Measurements from ENCODE around the gene PLEKHO1.
"Not testable (repeated sequence)": the region's sequence is repeated elsewhere in the genome, so short reads cannot be mapped to it uniquely, and the experiment has no call there.

Gene PLEKHO1, protein sequence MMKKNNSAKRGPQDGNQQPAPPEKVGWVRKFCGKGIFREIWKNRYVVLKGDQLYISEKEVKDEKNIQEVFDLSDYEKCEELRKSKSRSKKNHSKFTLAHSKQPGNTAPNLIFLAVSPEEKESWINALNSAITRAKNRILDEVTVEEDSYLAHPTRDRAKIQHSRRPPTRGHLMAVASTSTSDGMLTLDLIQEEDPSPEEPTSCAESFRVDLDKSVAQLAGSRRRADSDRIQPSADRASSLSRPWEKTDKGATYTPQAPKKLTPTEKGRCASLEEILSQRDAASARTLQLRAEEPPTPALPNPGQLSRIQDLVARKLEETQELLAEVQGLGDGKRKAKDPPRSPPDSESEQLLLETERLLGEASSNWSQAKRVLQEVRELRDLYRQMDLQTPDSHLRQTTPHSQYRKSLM

DNA sequence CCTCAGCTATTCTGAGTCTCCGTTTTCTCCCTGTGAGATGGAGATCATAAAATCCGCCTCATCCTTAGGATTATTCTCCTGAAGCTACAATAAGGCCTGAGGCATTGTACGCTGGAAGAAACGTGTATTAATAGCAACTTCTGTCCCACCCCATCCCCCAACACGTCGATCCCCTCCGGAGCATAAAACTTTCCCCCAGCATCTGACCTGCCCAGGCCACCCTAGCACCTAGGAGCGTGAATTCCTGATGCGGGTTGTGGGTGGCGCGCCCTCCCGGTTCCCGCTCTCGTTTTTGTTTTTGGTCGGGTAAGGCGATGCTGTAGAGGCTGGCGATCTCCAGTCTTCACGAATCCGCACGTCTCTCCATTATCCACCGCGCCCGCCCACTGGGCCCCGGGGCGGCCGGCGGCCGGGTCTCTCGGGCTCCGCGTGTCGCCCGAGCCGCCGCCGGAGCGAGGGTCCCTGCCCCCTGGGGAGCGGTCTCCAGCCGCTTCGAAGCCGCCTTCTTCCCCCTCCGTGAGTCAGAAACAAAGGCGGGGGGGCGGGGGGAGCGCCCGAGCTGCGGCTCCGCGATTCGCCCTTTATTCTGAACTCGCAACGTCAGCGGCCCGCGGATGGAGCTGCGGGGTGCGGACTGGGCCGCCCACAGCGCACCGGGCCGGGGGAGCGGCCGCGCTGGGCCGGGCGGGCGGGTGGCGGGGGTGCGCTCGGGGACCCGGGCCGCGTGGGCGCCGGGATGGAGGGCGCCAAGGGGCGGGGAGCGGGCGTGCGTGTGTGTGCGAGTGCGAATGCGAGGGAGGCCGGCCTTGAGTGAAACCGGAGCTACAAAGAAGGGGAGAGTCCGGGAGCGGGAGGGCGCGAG is at the start of gene PLEKHO1:
TSS of gene PLEKHO1 (plus strand) at position 646 of the 862 bp plus-strand sequence. CDS start 342 bp downstream, outside the sequence.
- DNase-seq = peak; percentile 67

DNA sequence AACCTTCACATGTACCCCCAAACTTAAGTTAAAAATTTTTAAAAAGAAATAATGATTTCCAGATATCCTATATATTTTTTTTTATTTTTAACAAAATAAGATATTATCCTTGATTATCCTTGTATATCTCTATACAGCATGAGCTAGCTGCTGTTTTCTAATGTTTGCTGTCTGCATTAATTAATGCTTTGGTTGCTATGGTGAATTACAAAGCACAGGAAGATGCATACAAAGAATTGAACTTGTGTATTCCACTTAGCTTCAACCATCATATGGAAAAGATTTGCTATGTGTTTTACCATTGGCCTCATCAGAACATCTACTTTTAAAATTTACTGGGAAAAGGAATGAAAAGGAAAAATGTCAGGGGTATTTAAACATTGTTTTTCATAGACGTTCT is 46.7 kb upstream of the PLEKHO1 start:
- no peak for DNase-seq

DNA sequence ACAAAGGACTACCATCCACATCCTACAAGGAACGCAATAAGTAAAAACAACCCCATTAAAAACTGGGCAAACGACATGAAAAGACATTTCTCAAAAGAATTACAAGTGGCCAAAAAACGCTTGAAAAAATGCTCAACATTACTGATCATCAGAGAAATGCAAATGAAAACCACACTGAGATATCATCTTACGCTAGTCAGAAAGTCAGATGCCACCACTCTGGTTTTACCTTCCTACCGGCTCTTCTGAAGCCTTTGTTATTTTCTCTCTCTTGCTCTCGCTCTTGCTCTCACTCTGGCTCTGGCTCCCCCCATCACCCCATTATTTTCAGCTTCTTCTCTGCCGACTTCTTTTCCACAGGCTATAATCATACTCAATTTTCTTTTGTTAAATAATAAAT is 43.4 kb upstream of the PLEKHO1 start:
- DNase-seq = no peak

DNA sequence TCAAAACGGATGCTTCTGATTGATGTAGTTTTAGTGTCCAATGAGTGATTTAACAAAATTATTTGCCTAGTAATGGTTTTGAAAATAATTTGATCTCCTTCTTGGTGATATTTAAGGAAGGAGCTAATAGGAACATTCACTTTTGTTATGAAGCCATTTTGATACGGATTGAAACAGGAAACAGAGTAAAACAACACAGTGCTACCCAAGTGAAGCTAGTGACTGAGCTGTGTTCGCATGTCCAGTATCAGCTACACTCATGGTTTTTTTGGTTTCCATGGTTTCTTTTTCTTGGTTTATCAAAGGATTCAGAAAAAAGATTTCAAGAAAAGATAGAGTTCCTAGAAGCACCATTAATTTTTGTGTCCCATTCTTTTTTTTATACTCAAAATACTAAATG is 40.1 kb upstream of the PLEKHO1 start:
- no peak for DNase-seq

DNA sequence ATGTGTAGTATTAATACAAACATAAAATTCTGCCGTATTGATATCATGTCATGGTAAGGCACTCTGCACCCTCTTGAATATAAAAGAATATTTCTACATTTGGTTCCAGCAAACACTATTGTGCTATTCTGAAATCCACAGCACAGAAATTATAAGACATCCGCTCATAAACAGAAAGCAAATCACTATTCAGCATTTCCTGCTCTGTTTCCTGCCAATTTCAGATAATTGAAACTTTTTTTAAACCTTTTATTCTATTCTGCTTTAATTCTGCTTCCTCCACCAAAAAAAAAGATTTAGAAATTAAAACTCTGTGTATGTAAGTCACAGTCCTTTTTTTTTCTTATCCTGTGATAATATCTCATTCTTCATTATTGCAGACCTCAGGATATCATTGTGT is 39.6 kb upstream of the PLEKHO1 start:
- no peak for DNase-seq

DNA sequence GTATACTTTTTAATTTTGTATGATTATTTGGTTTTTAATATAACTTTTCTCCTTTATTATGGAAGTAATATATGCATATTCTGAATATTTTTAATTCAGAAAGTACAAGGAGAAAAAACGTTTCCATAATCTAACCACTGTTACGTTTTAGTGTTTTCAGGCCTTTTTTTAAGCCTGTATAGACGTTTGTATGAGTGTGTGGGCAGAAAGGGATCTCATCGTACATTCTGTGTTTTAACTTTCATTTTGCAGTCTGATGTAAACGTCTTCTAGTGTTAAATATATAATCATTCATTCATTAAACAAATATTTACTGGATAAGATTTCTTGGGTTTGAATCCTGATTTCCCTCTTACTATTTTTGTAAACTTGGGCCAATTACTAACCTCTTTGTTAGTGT is 38.0 kb upstream of the PLEKHO1 start:
- no peak for DNase-seq

DNA sequence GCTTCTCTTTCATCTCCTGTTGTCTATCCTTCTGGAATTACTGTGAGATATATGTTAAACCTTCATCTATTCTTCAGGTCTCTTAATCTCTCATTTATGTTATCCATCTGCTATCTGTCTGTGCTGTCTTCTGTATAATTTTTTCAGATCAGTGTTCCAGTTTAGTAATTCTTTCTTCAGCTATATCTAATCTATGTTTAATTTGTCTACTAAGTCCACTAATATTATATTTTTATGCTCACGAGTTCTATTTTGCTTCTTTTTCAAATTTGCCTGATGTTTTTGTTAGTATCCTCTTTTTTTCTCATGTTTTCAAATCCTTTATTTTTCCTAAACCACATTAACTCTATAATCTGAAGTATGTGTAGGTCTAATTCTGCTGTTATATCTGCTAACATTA is 34.6 kb upstream of the PLEKHO1 start:
- no peak for DNase-seq

DNA sequence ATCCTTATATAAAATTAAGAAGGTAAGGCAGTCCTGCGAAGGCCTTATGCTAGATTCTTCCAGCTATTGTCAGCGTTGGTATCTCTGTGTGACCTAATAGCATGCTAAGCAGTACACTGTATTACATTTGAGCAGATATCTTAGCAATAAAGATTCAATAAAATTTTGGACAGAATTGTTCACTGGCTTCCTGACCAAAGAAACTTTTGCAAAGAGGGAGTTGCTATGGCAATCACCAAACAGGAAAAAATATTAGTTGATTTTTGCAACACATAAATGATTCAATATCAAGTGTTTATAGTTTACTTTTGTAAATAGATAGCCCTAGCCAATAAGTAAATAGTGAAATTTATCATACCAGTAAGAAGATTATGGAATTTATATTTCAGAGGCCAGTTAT is 31.0 kb upstream of the PLEKHO1 start:
- DNase-seq = no peak

DNA sequence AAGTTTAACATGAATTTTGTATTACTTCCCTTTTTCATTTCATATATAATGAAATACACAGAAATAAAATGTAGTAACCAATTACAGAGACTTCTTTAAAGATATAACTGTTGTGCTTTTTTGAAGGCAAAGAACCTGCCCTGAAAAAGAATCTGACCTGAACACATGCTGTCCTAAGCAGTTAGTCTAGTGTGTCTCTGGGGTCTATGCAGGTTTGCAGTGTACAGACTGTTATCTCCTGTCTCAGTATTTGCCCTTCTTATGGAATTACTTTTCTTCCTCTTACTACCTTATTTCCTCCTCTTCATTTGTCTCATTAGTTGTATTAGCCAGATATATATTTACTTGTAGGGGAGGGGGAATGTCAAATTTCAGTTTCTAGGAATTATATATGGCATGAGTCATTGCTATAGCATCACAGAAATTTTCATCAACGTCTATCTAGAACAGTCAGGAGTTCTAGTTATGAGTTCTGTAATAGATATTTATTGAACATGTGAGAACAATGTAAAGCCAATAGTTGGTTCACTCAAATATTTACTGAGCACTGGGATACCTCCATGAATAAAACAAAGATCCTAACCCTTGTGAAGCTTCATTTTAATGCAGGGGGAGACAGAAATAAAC is 28.4 kb upstream of the PLEKHO1 start:
- DNase-seq = no peak

DNA sequence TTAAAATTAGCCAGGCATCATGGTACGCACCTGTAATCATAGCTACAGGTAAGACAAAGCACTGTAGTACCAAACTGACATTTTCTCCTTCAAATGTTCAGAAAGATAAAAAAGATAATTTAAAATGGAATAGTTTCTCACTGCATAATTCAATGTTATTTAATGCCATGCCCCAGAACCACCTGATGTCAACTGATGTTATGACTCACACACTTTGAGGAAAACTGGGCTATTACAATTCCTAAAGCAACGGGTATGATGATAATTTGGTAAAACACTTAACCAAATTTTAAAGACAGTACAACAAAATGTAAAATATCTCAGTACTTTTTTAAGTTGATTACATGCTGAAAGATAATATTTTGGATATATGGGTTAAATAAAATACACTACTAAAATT is 22.9 kb upstream of the PLEKHO1 start:
- no peak for DNase-seq

DNA sequence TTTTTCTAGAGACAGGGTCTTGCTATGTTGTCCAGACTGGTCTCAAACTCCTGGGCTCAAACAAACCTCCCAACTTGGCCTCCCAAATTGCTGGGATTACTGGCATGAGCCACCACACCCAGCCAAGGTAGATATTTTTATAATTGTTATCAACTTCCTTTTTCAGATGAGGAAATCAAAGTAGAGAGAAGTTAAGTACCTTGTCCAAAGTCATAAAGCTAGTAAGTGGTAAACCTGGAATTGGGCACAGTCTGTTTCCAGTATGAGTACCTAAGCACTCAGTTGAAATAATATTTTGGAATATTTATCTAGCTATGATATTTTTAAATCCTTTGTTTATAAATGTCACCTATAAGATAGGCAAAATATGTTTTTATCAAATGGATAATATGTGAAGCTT is 22.3 kb upstream of the PLEKHO1 start:
- DNase-seq = no peak

DNA sequence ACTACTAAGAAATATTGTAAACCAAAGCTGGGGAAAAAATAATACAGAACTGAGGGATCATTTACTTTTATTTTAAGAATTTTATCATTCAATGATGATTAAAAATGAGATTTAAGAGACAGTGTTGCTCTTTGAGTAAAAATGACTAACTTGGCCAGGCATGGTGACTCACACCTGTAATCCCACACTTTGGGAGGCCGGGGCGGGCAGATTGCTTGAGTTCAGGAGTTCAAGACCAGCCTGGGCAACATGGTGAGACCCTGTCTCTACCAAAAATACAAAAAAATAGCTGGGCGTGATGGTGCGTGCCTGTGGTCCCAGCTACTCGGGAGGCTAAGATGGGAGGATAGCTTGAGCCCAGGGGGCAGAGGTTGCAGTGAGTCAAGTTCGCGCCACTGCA is 21.8 kb upstream of the PLEKHO1 start:
- no peak for DNase-seq

DNA sequence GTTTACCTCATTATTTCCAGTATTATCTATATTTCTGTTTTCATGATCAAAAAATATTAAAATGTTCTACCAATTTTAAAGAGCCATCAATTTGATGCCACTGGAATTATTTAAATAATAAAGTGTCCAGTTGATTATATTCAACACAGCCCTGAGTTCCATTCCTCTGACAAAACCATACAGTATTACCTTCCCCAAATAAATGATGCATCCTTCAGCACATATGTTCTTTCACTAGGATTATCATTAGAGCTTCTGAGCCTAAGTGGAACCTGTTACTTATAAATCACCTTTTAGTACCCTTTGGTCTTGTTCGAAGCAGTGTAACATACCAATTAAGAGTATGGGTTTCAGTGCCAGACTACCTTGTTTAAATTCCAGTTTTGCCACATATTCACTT is 17.3 kb upstream of the PLEKHO1 start:
- DNase-seq = no peak

DNA sequence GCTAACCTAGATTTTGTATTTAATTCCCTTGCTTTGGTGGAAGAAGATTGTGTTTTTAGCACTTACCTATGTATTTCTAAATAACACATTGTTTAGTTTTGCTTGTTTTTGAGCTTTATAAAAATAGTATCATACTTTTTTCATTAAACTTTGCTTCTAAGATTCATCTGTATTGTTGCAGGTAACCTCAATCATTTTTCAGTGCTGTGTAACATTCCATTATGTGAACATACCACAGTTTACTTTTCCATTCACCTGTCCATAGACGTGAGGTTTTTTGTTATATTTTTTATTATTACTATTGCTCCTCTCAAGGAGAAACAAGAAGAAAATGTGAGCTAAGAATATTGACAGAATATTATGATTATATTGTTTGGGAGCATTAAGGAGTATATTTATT is 15.2 kb upstream of the PLEKHO1 start:
- no peak for DNase-seq

DNA sequence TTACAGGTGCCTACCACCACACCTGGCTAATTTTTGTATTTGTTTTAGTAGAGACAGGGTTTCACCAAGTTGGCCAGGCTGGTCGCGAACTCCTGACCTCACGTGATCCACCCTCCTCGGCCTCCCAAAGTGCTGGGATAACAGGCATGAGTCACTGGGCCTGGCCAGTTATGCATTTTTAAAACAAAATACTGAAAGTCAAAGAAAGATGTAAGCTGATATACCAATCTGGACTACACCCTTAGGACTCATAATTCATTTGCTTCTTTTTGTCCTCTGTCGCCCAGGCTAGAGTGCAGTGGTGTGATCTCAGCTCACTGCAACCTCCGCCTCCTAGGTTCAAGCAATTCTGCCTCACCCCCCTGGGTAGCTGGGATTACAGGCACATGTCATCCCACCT is 14.3 kb upstream of the PLEKHO1 start:
- DNase-seq = not testable (repeated sequence)

DNA sequence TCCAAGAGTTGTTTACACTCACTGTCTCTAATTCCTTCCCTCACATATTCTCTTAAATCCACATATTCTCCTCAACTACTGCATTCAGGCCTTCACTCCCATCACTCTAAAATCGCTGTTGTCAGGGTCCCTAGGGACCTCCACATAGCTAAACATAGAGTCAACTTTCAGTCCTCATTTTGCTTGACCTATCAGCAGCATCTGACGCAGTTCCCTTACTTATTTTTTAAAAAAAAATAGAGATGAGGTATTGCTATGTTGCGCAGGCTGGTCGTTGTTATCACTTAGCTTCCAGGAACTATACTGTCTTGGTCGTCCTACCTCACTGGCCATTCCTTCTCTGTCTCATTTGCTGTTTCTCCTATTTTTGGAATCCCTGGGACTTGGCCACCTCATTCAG is 11.7 kb upstream of the PLEKHO1 start:
- DNase-seq = no peak

DNA sequence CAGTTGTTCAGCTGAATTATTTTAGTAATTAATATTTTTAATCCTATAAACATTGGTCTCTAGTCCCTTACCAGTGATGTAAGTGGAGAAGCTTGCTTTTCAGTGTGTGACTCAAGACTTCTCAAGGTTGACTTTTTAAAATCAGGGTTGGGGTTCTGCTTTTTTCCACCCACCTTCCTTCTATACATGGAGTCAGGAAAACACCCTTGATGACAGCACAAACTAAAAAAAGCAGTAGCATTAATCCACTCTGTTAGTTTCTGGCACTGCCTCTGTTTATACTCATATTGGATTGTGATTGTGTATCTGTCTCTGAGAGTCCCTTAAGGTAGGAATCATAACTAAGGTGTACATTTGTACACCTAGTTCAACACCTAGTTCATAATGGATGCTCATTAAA is 8.3 kb upstream of the PLEKHO1 start:
- DNase-seq = no peak

DNA sequence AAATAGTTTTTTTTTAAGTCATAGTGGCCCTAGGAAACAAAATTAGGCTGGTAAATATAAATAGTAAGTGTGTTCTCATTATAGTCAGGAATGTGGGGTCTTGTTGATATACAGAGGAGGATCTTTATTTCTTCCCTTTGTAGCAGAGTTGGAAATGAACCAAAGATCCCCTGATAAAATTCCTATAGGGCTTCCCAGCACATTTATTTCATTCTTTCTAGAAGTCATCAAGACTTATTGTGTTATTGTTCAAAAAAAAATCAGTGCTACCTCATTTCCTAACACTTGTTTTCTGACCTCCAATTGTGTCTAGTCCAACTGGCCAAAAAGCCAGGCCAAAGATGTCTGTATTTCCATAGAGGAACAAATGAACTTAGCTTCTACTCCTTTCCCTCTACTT is 7.6 kb upstream of the PLEKHO1 start:
- no peak for DNase-seq

DNA sequence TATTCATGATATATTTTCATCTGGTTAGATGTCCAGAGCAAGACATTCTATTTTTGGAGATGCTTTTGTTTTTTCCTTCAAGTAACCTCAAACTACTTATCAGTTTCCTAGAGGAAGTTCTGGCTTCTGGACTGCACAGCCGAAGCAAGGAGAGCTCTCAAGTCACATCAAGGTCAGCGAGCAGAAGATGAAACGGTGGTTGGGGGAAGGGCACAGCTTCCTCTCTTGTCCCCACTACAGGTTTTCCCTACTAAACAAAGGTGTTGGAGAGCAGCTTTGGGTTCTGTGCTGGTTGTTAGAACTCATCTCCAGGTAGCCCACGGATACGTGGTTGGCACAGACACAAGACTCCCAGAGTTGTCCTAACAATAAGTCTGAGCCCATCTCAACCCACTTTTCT is 5.1 kb upstream of the PLEKHO1 start:
- no peak for DNase-seq

DNA sequence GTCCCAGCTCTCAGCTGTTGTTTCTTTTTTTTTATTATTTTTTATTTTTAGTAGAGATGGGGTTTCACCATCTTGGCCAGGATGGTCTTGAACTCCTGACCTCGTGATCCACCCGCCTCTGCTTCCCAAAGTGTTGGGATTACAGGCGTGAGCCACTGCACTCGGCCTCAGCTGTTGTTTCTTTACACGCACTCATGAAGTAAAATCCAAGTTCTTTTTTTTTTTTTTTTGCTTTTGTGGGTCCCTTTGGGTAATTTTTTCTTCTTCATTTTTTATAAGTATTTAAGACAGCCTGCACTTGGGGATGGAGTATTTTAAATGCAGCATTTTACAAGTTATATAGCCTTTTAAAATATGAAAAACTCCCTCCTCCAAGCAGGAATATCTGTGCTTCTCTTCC is 3.7 kb upstream of the PLEKHO1 start:
- not testable (repeated sequence) for DNase-seq

DNA sequence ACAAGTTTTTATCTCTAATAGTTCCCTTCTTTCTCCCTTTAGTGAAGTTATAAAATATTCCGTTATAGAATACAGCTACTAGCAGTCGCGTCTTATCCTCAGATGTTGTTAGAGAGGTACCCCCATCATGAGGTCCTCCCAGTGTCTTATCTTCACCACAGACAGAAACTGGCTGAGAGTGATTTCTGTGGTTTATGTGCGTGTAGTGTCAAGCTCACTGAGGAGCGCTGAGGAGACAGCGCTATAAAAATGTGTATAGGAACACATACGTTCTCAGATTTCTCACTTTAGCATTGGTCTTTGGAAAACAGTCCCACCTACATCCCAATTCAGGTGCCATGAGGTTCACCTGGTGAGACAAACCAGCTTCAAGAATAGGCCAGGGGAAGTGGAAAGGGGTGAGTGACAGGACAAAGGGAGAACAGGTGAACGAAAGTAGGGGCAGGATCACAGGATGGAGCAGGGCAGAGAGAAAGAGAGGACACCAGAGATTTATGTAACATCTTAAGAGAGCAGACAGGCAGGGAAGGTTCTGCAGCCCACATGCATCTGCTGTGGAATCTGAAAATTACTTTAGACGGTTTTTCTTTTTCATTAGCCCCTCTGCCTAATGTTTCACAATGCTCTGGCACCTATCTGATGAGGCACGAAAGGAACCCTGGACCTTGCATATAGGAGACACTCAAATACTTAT is 2.7 kb upstream of the PLEKHO1 start:
- no peak for DNase-seq

DNA sequence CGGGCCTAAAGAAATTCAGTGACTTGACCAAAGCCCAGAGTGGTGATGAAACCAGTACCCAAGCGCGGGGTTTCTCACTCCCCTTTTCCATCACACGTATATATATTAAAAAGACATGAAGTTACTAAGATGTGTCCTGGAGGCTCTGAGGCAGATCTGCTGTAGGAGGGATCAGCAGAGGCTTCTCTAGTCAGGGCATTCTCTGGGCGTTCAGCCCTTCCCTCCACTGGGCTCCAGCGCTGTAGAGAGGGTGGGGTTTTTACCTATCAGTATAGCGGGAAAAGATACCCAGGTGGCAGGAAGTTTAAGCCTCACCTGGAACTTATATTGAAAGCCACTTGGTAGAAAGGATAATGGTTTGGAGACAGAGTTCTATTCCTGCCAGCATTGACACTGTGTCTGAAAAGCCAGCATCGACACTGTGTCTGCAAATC is 862 bp upstream of the PLEKHO1 start:
- no peak for DNase-seq
